GM19324 (cell line): ENCODE data around the gene SYNGR3.

Source experiments
- ATAC-seq: cut with Tn5 transposase; IDR thresholded peaks from one replicate; pipeline ENCODE4 v1.9.1; 2021; ENCODE audit warnings: mild to moderate bottlenecking, moderate library complexity; ENCODE audit not compliant: unreplicated experiment, low FRiP score

SYNGR3 gene

GRCh38 chr16:2038382-2039231, 48.8 kb downstream of the SYNGR3 start:
- no peak for ATAC-seq

GRCh38 chr16:2039274-2040031, 49.7 kb downstream of the SYNGR3 start:
- ATAC-seq, result no peak

DNA sequence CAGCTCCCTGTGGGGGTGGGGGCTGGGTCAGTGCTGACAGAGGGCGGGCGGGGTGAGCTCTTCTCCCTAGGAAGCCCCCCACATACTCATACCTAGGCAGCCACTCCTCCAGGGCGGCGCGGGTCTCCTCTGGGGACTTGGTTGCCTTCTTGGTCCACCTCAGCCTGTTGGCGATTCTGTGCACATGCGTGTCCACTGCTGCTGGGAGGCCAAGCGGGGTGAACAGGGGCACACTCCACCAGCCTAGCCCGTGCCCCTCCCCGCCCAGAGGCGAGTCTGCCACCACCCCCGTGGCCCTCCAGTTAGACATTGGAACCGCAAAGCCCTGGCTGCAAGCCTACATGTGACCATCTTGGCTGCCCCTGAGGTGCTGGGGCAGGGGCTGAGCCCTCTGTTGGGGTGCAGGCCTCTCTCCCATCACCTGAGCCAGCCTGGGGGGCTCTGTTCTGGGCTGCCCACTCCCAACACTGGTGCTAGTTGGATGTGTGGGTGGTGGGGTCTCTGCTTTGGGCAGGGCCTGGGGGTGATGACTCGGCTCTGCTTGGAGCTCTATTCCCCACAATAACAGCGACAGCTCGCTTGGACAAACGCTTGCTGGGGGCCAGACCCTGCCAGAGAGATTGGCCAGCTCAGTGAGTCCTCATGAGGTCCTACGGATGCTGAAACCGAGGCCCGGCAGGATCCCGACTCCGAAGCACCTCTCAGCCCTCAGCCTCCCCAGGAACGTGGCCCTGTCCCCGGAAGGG, 50.4 kb downstream of the SYNGR3 start:
- ATAC-seq, result no peak

DNA sequence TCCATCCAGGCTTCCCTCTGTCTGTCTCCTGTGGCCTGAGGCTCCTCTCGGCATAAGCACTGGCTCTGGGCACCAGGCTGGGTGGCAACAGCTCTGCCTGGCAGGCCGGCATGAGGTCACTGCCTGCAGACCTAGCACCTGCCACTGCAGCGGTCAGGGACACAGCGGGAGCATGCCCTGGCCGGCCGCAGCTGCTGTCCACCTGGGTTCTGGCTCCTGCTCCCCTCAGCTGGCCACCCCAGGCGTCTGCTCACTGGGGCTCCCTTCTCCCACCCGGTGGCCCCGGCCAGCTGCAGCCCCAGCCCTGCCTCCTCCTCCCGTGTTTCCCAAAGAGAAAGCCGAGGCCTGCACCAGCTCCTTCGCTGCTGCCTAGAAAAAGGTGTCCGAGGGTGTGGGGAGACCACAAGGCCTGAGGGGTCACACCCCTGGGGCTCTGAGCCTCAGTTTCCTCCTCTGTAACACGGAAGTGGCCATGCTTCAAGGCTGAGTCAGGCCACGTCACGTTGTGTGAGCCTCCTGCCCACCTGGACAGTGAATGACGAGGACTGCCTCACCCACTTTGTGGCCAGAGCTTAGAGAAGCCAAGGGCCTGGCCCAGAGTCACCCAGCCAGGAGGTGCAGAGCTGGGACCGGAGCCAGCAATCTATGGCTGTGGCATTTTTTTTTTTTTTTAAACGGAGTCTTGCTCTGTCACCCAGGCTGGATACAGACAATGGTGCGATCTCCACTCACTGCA, 51.2 kb downstream of the SYNGR3 start:
- ATAC-seq, result no peak

DNA sequence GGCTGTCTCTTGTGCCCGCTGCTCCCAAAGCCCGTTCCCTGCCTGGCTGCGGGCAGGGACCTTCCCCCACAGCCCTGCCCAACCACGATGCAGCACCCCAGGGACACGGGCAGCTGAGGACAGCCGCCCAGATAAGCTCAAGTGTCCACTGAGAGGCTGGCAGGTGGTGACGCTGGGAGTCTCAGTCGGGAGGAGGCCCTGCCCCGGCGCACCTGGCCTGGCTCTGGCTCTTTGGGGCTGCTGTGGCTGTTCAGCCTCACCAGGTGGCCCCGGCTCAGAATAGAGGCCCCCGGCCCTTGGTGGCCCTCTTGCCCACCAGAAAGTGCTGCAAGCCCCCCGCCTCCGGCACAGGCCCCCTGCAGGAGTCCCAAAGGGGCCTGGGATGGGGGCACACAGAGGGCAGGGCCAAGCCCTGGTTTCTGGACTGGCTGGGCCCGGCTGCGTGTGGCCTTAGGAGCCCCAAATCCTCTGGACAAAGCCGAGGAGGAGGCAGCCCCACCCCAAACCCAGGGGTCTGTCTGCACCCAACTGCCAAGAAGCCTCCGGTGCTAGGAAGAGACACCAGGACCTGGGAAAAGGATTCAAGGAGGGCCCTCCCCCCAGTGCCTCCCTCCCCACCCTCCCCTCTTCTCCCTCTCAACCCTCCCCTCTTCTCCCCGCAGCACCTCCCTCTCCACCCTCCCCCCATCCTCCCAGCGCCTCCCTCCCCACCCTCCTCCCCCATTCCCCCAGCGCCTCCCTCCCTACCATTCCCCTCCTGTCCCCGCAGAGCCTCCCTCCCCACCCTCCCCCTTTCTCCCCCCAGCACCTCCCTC, 52.6 kb downstream of the SYNGR3 start:
- ATAC-seq, result no peak

DNA sequence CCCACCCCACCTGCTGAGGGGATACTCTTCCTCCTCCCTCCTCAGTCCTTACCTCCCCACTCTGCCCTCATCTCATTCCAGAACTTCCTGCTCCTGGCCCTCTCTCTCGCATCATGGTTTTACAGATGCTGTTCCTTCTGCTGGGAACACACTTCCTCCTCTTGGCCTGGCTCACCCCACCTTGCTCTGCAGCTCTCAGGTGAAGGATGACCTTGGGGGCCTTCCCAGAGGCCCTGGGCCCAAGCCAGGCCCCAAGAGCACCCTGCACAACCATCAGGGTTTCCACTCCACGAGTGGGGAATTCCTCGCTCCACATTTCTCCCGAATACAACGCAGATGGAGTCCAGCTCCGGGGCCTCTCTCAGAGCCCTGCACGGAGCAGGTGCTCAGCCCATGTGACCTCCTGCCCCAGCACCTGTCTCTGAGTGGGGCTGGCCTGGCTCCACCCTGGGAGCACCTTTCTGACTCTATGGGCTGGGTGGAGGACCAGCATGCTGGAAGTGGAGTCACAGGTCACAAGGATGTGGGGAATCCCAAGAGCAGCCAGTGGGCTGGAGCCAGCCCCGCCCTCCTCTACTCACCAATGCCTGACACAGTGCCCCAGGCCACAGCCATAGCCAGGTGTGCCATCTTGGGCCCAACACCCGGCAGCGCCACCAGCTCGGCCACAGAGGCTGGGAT, 53.4 kb downstream of the SYNGR3 start:
- ATAC-seq, result no peak
